Stimulated activated CD4-positive, alpha-beta T cell treated with anti-CD3 and anti-CD28 coated beads, Interleukin-4, amount 100 ng/mL, for 48 hours (primary cell): Measurements from ENCODE around the gene THBD.

ENCODE experiments used
- DNase-seq, 2 donors: peaks; one replicate each; pipeline ENCODE4 v3.0.0-alpha.2; 2020; ENCODE audit warnings: low read depth in 2 of 2

Gene THBD

GRCh38 chr20:23061734-23062561, 12.5 kb upstream of the THBD start:
- DNase-seq, result no peak

DNA sequence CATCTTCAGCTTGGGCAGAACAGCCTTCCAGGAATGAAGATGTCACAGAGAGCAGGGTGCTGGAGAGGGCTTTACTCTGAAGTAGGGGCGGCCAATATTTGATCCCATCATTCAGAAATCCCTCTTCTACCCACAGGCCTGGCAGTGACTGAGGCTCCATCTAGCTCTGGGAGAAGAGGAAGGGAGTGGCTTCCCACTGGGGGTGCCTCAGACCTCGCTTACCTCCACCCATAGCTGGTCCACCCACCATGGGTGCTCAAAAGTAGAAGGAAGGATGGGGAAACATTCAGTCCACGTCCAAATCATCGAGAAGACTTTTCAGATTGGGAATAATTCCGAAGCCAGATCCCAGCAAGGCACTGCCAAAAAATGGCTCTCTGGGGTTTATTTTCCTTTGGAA, 11.8 kb upstream of the THBD start:
- no peak for DNase-seq

DNA sequence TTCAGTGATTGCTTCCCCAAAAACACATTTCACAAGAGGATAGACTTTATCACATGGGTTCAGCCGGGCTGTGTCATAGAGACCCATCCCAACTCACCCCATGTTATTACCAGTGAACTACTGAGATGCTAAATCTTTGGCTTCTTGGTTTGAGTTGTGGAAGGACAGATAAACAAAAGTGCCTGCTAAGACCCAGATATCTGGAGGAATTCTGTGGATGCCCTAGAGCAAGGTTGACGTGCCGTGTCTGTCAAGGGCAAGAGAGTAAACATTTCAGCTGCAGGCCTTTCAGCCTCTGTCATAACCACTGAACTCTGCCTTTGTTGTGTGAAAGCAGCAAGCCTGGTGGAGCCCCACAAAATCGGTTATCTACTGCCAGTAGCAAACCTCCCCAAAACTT, 11.2 kb upstream of the THBD start:
- no peak for DNase-seq

DNA sequence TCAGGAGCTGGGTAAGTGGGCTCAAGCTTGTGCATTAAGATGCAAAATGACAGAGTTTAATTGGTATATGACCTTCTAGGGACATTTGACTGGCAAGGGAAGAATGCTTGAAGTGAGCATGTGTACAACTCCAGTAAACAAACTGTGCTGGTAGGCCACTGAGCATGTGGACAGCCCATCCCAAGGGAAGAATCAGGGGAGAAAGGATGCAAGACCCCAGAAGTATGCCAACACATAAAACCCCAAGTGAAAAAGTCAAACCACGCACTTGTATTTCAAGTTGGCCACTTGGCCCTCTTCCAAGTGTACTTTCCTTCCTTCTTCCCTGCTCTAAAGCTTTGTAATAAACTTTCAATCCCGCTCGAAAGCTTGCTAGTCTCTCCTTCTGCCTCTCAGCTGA, 10.4 kb upstream of the THBD start:
- no peak for DNase-seq

DNA sequence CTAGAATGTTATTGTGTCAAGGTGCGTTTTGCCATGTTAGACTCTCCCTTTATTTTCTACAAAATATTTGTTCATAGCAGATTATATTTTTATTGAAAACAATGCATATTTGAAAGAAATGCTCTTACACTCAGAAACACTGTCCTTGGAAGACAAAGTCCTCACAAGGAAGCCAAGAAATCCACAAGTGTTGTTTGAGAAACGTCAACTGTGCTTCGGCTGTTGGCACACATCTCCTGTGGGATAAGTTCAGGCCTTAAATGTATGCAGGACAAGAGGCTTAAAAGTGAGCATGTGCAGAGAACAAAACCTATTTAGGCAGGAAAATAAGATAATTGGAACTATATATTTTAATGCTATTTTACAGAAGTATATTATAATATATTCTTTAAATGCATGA, 9.5 kb upstream of the THBD start:
- no peak for DNase-seq

DNA sequence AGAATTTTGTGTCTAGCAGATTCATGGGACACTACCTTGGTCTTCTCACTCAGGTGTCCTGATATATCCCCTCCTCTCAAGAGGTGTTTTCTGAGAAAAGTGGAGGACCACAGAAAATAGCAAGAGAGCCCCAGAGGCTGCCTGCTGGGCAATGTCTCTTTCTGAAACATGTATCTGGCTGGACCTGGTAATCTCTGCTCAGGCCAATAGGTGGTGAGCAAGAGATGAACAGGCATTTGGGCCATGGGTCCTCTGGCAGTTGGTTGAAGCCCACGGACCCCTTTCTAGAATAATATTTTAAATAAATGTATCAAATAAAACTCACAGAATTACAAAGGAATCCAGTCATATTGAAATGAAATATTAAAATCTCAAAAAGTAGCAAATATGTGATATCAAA, 8.8 kb upstream of the THBD start:
- DNase-seq, result no peak

- DNase-seq, result no peak
Measured at GRCh38 chr20:23052904-23053303, 3.4 kb upstream of the THBD start.

GRCh38 chr20:23050847-23051627, 1.6 kb upstream of the THBD start:
- DNase-seq, result peak in 1 of 2 donors; percentile 30

DNA sequence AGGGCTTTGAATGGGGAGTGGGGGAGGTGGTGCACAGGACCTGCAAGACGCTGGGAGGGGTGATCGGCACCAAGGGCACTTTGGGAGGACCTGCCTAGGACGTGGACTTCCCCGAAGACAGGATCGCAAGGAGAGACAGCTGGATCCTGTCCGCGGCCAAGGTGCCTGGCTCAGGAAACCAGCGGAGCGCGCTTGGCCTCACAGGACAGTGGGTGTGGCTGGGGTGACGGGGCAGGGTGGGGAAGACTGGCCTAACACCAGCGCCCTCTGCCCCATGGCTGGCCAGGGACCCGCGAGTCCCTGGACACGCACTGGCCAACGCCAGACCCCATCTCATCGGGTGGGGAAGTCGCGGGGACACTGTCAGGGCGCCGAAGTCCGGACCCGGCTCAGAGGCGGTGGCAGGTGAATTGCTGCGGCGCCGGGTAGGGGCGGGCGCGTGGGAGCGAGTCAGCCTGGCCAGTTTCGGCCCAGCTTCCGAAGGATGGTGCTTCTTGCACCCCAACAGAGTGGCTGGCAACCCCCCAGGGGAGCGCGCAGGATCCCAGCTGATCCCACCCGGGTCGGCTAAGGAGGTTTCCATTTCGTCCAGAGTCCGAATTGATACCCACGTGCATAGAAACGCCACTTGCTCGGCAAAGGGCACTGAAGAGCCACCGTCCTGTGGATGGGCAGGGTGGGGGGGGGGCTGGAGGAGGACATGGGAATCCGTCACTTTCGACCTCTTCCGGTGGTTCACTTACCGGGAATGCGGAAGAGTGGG, 785 bp upstream of the THBD start:
- no peak for DNase-seq

DNA sequence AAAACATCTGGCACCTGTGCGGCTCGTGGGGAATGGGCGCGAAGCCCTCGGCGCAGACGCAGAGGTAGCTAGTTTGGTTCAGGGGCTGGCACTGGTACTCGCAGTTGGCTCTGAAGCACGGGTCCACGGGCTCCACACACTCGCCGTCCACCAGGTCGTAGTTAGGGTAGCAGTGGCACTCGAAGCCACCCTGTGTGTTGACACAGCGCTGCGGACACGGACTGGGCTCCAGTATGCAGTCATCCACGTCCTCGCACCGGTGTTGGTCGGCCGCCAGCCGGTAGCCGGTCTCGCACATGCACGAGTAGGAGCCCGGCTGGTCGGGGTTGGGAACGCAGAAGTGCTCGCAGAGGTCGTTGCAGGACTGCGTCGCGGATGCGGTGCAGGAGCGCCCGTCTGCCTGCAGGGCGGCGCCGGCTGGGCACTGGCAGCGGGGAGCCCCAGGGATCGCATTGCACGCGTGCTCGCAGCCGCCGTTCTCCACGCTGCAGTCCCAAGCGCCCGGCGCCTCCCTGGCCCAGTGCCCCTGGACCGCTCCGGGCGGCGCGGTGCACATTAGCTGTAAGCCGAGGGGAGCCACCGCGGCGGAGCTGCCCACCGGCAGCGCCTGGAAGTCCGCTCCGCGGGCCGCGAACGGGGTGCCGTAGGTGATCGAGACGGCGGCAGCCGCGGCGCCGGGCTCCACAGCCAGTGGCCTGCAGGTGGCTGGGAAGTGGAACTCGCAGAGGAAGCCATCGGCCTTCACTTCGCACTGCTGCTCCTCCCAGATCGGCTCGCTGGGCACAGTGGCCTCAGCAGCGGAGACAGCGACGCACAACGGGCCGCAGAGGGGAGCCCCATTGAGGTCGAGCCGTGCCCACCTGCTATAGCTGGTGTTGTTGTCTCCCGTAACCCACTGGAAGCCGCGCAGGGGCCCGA, 930 bp downstream of the THBD start:
- DNase-seq, result peak in 1 of 2 donors; percentile 24

GRCh38 chr20:23047738-23048214, 1.7 kb downstream of the THBD start:
- no peak for DNase-seq

DNA sequence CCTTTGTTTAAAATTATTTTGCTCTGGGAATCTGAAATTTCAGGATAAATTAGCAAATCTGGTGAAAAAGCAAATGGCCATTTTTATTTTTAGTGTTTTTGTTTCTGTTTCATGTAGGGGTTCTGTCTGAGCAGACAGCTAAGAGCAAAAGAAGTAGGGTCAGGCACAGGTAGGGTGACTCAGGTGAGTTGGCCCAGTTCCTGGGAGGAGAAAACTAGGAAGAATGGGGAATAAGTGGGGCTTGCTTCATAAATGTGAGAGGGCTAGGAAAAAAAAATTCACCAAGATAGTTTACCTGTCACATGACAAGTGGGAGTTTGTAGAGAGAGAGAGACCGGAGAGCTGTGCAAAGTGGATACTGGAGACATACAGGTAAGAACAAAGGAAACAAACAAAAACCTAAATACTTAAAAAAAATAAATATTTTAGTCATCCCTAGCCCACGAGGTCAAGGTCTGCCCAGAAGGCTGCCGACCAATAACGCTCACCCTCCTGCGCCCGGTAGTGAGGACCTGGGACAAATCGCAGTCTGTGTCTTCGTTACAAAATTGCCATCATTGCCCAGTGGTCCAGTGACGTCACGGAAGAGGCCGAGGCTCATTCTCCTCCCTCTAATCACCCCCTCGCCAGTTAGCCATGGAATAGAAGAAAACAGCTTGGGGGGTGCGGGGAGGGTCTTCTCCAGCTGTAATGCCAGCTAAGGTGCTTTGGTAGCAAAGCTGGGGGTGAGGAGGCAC, 2.3 kb downstream of the THBD start:
- no peak for DNase-seq

- no peak for DNase-seq
Measured at GRCh38 chr20:23046431-23046830, 3.0 kb downstream of the THBD start.

- DNase-seq, result no peak
Measured at GRCh38 chr20:23043376-23043775, 6.1 kb downstream of the THBD start.

DNA sequence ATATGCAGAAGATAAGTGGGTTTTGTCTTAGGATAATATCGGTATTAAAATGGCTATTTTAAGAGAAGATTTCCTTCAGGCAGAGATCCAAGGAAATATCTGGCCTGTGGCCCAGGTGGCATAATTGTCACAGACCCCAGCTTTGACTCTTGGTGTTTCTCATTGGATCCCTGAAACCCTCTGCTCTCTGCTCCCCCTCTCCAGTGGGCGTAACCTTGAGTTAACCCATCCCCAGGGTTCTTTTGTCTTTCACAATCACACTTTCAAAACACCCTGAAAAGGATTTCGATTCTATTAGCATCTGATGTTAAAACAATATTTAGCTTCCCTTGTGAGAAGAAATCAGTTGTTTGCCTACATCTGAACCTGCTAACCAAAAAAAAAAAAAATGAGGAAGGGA, 7.2 kb downstream of the THBD start:
- no peak for DNase-seq

- no peak for DNase-seq
Measured at GRCh38 chr20:23039885-23040508, 9.5 kb downstream of the THBD start.

DNA sequence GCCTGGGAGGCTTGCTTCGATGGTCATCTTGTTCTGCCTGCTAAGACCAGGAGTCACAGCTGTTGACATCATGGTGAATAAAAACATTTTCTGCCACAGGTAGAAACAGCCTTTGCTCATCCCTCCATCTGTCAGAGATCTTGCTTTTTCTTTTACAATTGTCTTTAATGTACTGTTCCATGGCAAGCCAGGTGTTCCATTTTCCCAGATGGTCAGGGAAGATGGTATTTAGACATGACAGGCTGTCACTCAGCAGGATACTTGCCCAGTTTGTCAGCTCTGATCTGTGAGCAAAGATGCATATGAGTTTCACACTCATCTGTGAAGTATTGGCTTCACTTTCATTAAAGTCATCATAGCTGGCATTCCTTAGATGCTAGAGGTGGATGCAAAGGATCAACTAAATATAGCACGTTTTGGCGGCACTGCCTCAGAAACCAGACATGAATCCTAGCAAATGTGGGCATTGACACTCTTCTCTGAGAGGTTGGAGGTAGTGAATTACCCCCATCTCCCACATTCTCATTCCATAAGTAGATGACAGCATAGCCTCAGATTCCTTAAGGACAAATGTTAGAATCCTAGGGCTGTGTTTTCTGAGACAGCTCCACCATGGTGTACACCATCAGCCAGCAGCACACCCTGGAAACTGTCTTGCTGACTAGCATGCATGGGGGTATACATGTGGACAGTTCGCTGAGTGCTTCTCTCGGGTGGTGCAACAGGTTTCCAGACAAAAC, 10.2 kb downstream of the THBD start:
- DNase-seq, result no peak

DNA sequence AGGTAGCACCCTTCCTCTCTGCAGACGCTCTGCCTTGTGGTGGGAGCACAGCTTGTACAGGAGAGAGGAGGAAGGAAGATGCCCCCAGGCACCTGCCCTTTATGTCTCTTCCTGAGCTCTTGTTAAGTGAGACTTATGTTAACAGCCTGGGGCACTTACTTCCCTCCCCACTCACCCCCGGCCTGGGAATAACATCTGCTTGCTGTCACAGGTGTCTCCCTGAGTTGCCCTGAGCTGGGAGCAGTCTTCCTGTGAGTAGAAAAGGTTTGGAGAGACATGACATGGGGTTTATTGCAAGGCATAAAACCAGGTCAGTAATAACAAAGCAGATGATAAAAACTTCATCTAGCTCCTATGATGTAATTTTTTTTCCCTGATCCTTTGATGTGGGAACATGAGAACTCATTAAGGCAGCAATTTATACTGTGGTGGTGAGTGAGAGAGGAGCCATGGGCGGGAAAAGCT, 12.4 kb downstream of the THBD start:
- no peak for DNase-seq

DNA sequence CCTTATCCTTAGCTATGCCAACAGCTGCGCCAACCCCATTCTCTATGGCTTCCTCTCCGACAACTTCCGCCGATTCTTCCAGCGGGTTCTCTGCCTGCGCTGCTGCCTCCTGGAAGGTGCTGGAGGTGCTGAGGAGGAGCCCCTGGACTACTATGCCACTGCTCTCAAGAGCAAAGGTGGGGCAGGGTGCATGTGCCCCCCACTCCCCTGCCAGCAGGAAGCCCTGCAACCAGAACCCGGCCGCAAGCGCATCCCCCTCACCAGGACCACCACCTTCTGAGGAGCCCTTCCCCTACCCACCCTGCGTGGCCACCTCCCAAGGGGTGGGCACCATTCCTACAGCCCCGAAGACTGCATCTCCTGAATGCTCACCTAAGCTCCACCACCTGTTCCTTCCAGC, 13.1 kb downstream of the THBD start:
- DNase-seq, result no peak
